C4-2B (cell line): ENCODE measurements around the gene NHSL1.

Experiments used
- ZFX ChIP-seq: fragments of 450-650 bp; IDR thresholded peaks from 2 replicates; pipeline ENCODE4 v1.6.1; 2017
- TF ChIP-seq, protein P1 (sequence below): fragments of 450-650 bp; conservative IDR thresholded peaks from 2 replicates; pipeline ENCODE4 v1.5.1; 2017; ENCODE audit warnings: mild to moderate bottlenecking

DNA sequence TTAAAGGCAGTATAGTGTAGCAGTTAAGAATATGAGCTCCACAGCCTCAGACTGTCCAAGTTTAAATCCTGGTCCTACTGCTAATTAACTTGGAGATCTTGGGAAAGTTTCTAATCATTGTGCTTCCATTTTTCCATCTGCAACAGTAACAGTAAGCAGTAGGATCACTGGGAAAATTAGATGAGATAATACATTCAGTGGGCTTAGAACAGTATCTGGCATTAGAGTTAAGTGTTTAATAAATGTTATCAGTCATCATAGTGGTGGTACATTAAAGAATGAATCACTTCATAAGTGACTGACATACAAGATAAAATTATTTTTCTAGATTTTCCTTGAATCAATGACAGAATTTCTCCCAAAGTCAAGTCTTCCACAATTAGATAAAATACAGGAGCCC is 5.0 kb downstream of the NHSL1 start:
- TF ChIP-seq, protein P1, sequence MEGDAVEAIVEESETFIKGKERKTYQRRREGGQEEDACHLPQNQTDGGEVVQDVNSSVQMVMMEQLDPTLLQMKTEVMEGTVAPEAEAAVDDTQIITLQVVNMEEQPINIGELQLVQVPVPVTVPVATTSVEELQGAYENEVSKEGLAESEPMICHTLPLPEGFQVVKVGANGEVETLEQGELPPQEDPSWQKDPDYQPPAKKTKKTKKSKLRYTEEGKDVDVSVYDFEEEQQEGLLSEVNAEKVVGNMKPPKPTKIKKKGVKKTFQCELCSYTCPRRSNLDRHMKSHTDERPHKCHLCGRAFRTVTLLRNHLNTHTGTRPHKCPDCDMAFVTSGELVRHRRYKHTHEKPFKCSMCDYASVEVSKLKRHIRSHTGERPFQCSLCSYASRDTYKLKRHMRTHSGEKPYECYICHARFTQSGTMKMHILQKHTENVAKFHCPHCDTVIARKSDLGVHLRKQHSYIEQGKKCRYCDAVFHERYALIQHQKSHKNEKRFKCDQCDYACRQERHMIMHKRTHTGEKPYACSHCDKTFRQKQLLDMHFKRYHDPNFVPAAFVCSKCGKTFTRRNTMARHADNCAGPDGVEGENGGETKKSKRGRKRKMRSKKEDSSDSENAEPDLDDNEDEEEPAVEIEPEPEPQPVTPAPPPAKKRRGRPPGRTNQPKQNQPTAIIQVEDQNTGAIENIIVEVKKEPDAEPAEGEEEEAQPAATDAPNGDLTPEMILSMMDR: no peak
- no peak for TF ChIP-seq ZFX
